Right atrium auricular region (tissue), 2 donors: Measurements from ENCODE around the gene ELFN1. TPM values are rescaled to one million over a fixed set of nuclear protein-coding genes. Genes with fewer than 3 reads are reported as not detected.

Experiments used
- DNase-seq: peaks from one replicate; pipeline ENCODE4 v3.0.0-alpha.2; 2019; ENCODE audit warnings: low spot score
- H3K27ac ChIP-seq, 2 donors: fragments of 200-600 bp; sonication (generic); 1 replicate in 1 of 2; 2 replicates in 1 of 2; pipeline ENCODE4 v1.5.1; 2016 to 2019
- H3K27me3 ChIP-seq, 2 donors: fragments of 200-600 bp; sonication (generic); one replicate each; pipeline versions ENCODE4 v1.5.1 to v1.6.0; 2017 to 2019
- H3K36me3 ChIP-seq: fragments of 200-600 bp; sonication (generic); one replicate; pipeline ENCODE4 v1.5.1; 2016
- H3K4me1 ChIP-seq, 2 donors: fragments of 200-600 bp; sonication (generic); one replicate each; pipeline versions ENCODE4 v1.5.1 to v1.6.0; 2017 to 2019
- H3K4me3 ChIP-seq, 2 donors: fragments of 200-600 bp; sonication (generic); 1 replicate in 1 of 2; 2 replicates in 1 of 2; pipeline ENCODE4 v1.5.1; 2017 to 2019; ENCODE audit warnings: mild to moderate bottlenecking in 1 of 2, moderate library complexity in 1 of 2
- H3K9me3 ChIP-seq, 2 donors: fragments of 200-600 bp; sonication (generic); one replicate each; pipeline ENCODE4 v1.5.1; 2019
- CTCF ChIP-seq, 2 donors: fragments of 200-600 bp; sonication (generic); IDR thresholded peaks; one replicate each; pipeline ENCODE4 v1.5.1; 2019; ENCODE audit warnings: antibody characterized with exemption in 2 of 2
- total RNA-seq, 2 donors: library from RNA; depleted of rRNA; stranded (reverse); fragments of >200 nt; gene quantifications; one replicate each; pipeline ENCODE4 v1.1.0, GENCODE V29; 2016

ELFN1 gene
- total RNA-seq, 2 donors from 2014 or later, result 6.5 to 15.3 TPM

GRCh38 chr7:1707756-1708595 lies 37.9 kb downstream of the ELFN1 start:
- no peak for DNase-seq
- TF ChIP-seq CTCF (IDR thresholded peaks at IDR 0.05), result no peak

GRCh38 chr7:1708596-1709251 lies 38.6 kb downstream of the ELFN1 start:
- Histone ChIP-seq H3K27ac (no peak overlapping the region), H3K27me3 (no peaks in the 10 kb centered on the region), H3K4me1 (peaks cover 0 to 7% of the 10 kb centered on the region in 2 donors), H3K4me3 (no peak overlapping the region), H3K36me3 (no peaks in the 10 kb centered on the region), H3K9me3 (peaks cover 0 to 4% of the 10 kb centered on the region in 2 donors)
- TF ChIP-seq CTCF (IDR thresholded peaks at IDR 0.05), result no peak
- DNase-seq, result no peak

More at GRCh38 chr7:1707756-1708595, 37.9 kb downstream of the ELFN1 start:
- peaks cover 0 to 1% of the 10 kb centered on the region in 2 donors for H3K4me1 ChIP-seq
- no peaks in the 10 kb centered on the region for H3K27me3 ChIP-seq
- no peaks in the 10 kb centered on the region for H3K36me3 ChIP-seq
- no peak overlapping the region for H3K27ac ChIP-seq
- no peak overlapping the region for H3K4me3 ChIP-seq
- H3K9me3 ChIP-seq, result peaks cover 0 to 6% of the 10 kb centered on the region in 2 donors

- no peak overlapping the region for H3K4me3 ChIP-seq
- H3K27me3 ChIP-seq, result no peaks in the 10 kb centered on the region
- H3K27ac ChIP-seq, result no peak overlapping the region
- H3K36me3 ChIP-seq, result no peaks in the 10 kb centered on the region
- peaks cover 0 to 4% of the 10 kb centered on the region in 2 donors for H3K9me3 ChIP-seq
- no peak for TF ChIP-seq CTCF (IDR thresholded peaks at IDR 0.05)
- no peak for DNase-seq
- H3K4me1 ChIP-seq, result peaks cover 0 to 13% of the 10 kb centered on the region in 2 donors
Measured at GRCh38 chr7:1709281-1709680, 39.2 kb downstream of the ELFN1 start.

- Histone ChIP-seq H3K4me3 (no peak overlapping the region), H3K9me3 (peaks cover 0 to 4% of the 10 kb centered on the region in 2 donors), H3K27ac (no peak overlapping the region), H3K4me1 (peaks cover 0 to 19% of the 10 kb centered on the region in 2 donors), H3K27me3 (no peaks in the 10 kb centered on the region), H3K36me3 (no peaks in the 10 kb centered on the region)
- TF ChIP-seq CTCF (IDR thresholded peaks at IDR 0.05), result peak in 1 of 2 donors; percentile 54
- no peak for DNase-seq
Measured at GRCh38 chr7:1709900-1710299, 39.8 kb downstream of the ELFN1 start.

GRCh38 chr7:1710936-1711335 lies 40.9 kb downstream of the ELFN1 start:
- no peak for DNase-seq
- TF ChIP-seq CTCF (IDR thresholded peaks at IDR 0.05), result no peak
- Histone ChIP-seq H3K36me3 (no peaks in the 10 kb centered on the region), H3K27me3 (no peaks in the 10 kb centered on the region), H3K27ac (no peak overlapping the region), H3K9me3 (peaks cover 0 to 4% of the 10 kb centered on the region in 2 donors), H3K4me3 (no peak overlapping the region), H3K4me1 (peaks cover 0 to 28% of the 10 kb centered on the region in 2 donors)
